ENCODE measurements around the gene SMAD3.

SMAD3 gene

GRCh38 chr15:67186688-67187087 is 121.3 kb downstream of the SMAD3 start:
- no peak for DNase-seq

GRCh38 chr15:67187351-67187854 is 122.0 kb downstream of the SMAD3 start:
- DNase-seq, result no peak

- DNase-seq, result no peak
Measured at GRCh38 chr15:67188551-67189218, 123.3 kb downstream of the SMAD3 start.

- no peak for DNase-seq
Measured at GRCh38 chr15:67189326-67190051, 124.1 kb downstream of the SMAD3 start.

GRCh38 chr15:67190326-67190725 is 124.9 kb downstream of the SMAD3 start:
- no peak for DNase-seq

- DNase-seq, result no peak
Measured at GRCh38 chr15:67190813-67191212, 125.4 kb downstream of the SMAD3 start.

GRCh38 chr15:67192185-67192820 is 126.9 kb downstream of the SMAD3 start:
- no peak for DNase-seq

GRCh38 chr15:67193223-67193990 is 128.0 kb downstream of the SMAD3 start:
- no peak for DNase-seq

- no peak for DNase-seq
Measured at GRCh38 chr15:67194171-67195114, 129.0 kb downstream of the SMAD3 start.

- no peak for DNase-seq
Measured at GRCh38 chr15:67195305-67195704, 129.9 kb downstream of the SMAD3 start.

GRCh38 chr15:67196222-67196621 is 130.8 kb downstream of the SMAD3 start:
- DNase-seq, result no peak

- no peak for DNase-seq
Measured at GRCh38 chr15:67196672-67197363, 131.4 kb downstream of the SMAD3 start.

- no peak for DNase-seq
Measured at GRCh38 chr15:67197364-67197695, 131.9 kb downstream of the SMAD3 start.

GRCh38 chr15:67198157-67198754 is 132.9 kb downstream of the SMAD3 start:
- no peak for DNase-seq

GRCh38 chr15:67199391-67199790 is 134.0 kb downstream of the SMAD3 start:
- no peak for DNase-seq

GRCh38 chr15:67199881-67200763 is 134.7 kb downstream of the SMAD3 start:
- no peak for DNase-seq

- no peak for DNase-seq
Measured at GRCh38 chr15:67201136-67201535, 135.7 kb downstream of the SMAD3 start.

- no peak for DNase-seq
Measured at GRCh38 chr15:67202091-67202490, 136.7 kb downstream of the SMAD3 start.

- no peak for DNase-seq
Measured at GRCh38 chr15:67202991-67203390, 137.6 kb downstream of the SMAD3 start.

Data from NCI-H2171 (cell line).